Midbrain (tissue), 1 donor: ENCODE data around the gene MYO7B.

Experiments
- DNase-seq: peaks from one replicate; lab custom pipeline; 2025; lab: John Stamatoyannopoulos, UW

MYO7B gene

DNA sequence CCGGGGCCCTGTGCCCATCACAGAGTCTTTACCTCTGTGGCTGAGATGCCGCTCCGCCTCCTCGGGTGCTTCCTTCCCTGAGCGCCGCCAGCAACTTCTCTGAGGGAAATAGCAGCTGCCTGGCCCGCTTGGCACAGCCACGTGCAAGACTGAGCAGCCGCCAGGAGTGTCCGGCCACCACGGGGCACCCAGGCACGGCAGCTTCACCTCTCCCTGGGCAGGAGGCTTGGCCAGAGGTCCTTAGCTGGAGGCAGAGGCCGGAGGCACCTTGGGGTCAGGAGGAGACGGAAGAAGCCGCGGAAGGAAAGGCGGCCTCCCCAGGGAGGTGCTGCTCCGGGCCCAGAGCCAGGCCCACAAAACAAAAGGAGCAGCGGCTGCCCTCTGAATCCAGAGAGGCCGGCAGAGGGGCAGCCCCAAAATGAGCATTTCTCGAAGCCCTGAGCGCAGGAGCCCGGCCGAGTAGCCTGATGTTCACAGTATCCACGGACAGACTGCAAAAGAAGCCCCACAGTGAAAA, 145.9 kb downstream of the MYO7B start:
- DNase-seq, result peak; percentile 14

DNA sequence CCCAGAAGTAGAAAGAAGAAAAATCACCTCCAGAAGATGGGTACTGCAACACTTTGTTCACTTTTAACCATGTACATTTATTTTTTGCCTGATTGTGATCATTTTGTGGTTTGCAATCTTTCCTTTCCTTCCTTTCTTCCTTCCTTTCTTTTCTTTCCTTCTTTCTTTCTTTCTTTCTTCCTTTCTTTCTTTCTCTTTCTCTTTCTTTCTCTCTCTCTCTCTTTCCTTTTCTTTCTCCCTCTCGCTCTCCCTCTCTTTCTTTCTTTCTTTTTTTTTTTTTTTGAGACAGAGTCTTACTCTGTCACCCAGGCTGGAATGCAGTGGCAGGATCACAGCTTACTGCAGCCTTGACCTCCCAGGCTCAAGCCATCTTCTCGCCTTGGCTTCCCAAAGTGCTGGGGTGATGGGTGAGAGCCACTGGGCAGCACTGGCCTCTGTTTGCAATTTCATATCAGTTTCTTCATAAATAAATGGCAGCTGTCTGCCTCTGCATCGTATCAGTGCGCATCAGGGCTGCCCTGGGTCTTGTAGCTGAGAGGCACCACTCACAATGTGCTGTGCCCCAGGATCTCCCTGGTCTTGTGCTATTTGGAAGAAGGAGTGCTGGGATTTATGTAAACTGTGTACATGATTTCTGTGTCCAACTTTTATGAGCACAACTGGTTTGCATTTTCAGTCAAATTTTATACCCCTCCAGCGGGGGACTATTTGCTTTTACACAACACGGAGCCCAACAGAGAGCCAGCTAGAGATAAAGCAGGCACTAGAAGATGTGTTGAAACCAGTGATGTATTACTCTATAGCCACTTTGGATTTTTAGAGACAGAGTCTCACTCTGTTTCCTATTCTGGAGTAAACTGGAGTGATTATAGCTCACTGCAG, 146.7 kb downstream of the MYO7B start:
- DNase-seq, result no peak

DNA sequence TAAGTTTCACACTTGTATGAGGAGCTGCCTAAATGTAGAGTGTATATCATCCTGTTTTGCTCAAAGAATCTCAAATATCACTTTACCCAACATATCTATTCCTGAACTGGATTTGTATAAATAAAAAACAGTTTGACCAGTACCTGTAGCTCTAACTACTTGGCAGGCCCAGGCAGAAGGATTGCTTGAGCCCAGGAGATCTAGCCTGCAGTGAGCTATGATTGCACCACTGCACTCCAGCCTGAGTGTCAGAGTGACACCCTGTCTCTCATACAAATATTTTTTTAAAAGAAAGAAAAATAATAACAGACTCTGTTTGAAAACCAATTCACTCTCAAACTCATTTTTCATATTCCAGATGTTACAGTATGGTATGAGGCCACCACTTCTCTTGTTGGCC, 147.6 kb downstream of the MYO7B start:
- no peak for DNase-seq

DNA sequence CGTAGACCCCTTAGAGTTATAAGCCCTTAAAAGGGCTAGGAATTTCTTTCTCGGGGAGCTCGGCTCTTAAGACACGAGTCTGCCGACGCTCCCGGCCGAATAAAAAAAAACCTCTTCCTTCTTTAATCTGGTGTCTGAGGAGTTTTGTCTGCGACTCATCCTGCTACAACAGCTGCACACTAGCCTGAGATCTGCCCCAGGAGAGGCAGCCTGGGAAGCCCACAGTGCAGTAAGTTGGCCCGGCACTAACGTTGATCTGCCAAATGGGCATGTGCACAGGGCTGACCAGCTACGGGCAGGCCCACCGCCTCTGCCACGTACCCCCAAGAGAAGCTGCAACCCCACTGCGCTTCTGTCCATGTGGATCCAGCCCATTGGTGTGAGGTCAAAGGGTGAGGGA, 148.3 kb downstream of the MYO7B start:
- no peak for DNase-seq

DNA sequence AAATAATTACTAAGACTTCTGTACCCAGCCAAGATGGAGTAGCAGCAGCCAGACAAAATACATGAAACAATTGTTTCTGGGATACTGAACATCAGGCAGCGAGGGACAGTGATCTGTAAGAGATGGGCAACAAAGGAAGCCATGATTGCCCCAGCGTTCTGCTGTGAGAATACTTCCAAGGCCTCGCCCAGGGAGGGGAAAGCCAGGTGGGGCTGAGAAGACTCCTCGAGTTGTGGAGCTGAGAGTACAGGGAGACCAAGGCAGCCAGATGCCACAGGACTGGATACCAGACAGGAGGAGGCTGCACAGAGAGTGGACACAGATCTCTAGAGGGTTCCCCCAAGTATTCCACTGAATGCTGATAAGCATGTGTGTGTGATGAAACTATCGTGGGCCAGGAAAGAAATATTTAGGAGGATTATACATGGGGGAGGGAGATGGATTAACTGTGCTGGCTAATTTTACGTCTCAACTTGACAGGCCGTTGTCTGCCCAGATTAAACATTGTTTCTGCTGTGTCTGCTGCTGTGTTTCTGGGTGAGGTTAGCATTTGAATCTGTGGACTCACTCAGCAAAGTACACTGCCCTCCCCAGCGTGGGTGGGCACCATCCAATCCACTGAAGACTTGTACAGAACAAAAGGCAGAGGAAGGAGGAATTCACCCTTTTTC, 150.1 kb downstream of the MYO7B start:
- no peak for DNase-seq
